Measurements from ENCODE around the gene FGR.
"Not testable (repeated sequence)": the region's sequence is repeated elsewhere in the genome, so short reads cannot be mapped to it uniquely, and the experiment has no call there.

The FGR gene

GRCh38 chr1:27634985-27635367, at the start of gene FGR:
Gene FGR (minus strand): TSS chr1:27635185. CDS start chr1:27623916, 11,269 bp downstream.
- peak; percentile 77 for DNase-seq

- no peak for DNase-seq
These were observed 49.2 kb upstream of the FGR start for GRCh38 chr1:27684176-27684575.

GRCh38 chr1:27682351-27682944, 47.5 kb upstream of the FGR start:
- DNase-seq = no peak

GRCh38 chr1:27681580-27681979, 46.6 kb upstream of the FGR start:
- not testable (repeated sequence) for DNase-seq

GRCh38 chr1:27680225-27680791, 45.3 kb upstream of the FGR start:
- DNase-seq = not testable (repeated sequence)

GRCh38 chr1:27678747-27679146, 43.8 kb upstream of the FGR start:
- no peak for DNase-seq

- DNase-seq = no peak
These were observed 41.4 kb upstream of the FGR start for GRCh38 chr1:27676410-27676809.

GRCh38 chr1:27672750-27673112, 37.7 kb upstream of the FGR start:
- no peak for DNase-seq

GRCh38 chr1:27671964-27672749, 37.2 kb upstream of the FGR start, which contains the start of gene IFI6:
Gene IFI6 (minus strand): TSS chr1:27672192. CDS start chr1:27669314, 2,878 bp downstream.
- peak; percentile 99 for DNase-seq

GRCh38 chr1:27669876-27670275, 34.9 kb upstream of the FGR start:
- no peak for DNase-seq

GRCh38 chr1:27668808-27669723, 34.1 kb upstream of the FGR start:
- peak; percentile 49 for DNase-seq

GRCh38 chr1:27668121-27668807, 33.3 kb upstream of the FGR start:
- DNase-seq = no peak

- peak; percentile 69 for DNase-seq
These were observed 31.8 kb upstream of the FGR start for GRCh38 chr1:27666791-27667254.

GRCh38 chr1:27666294-27666693, 31.3 kb upstream of the FGR start:
- DNase-seq = no peak

- no peak for DNase-seq
These were observed 30.1 kb upstream of the FGR start for GRCh38 chr1:27665016-27665651.

- DNase-seq = no peak
These were observed 29.3 kb upstream of the FGR start for GRCh38 chr1:27664291-27664690.

GRCh38 chr1:27662707-27663393, 27.9 kb upstream of the FGR start:
- DNase-seq = peak; percentile 91

GRCh38 chr1:27662261-27662660, 27.3 kb upstream of the FGR start:
- no peak for DNase-seq

- no peak for DNase-seq
These were observed 26.6 kb upstream of the FGR start for GRCh38 chr1:27661412-27662075.

GRCh38 chr1:27660300-27660835, 25.4 kb upstream of the FGR start:
- peak; percentile 38 for DNase-seq

Measured in suppressor macrophage treated with lipopolysaccharide for 4 hours (primary cell).